HCT116 (cell line): ENCODE results near the gene WDR43. TPM values are rescaled to one million over a fixed set of nuclear protein-coding genes. Genes with fewer than 3 reads are reported as not detected.

Experiments
- ATAC-seq: fragments of 200-7000 bp; cut with Tn5 transposase; 2 replicates; pipeline ENCODE4 v1.9.1; 2020; ENCODE audit warnings: mild to moderate bottlenecking, moderate library complexity
- BruUV-seq: library from RNA; stranded (reverse); fragments of 400-500 nt; replicated peaks from 2 replicates; lab custom pipeline; 2021; lab: Mats Ljungman, UMichigan
- CTCF ChIA-PET: fragments of 300-600 bp; sonication (Branson Sonifier 250); formaldehyde crosslinking; loops from one replicate; lab custom pipeline; 2021; ENCODE audit warnings: antibody characterized with exemption; lab: Charles Lee
- POLR2A ChIA-PET: fragments of 300-600, 350-600 bp; sonication (Branson Sonifier 250); formaldehyde crosslinking; loops from one replicate; lab custom pipeline; 2021; ENCODE audit warnings: antibody characterized with exemption; lab: Charles Lee
- RAD21 ChIA-PET, 2 experiments: fragments of 300-600 bp; sonication (Branson Sonifier 250); formaldehyde crosslinking; loops; one replicate each; lab custom pipeline; 2023; ENCODE audit warnings: low total read pairs in 2 of 2; ENCODE audit not compliant: uncharacterized antibody in 2 of 2, unreplicated experiment in 2 of 2, low non-redundant PET in 1 of 2; lab: Charles Lee
- DNase-seq: peaks from one replicate; pipeline ENCODE4 v3.0.0-alpha.2; 2010; ENCODE audit warnings: low read depth, low spot score
- H2AFZ ChIP-seq: fragments of 200-600 bp; shearing (Covaris generic), sonication (generic); 2 replicates; pipeline ENCODE4 v1.6.1; 2017; ENCODE audit warnings: low read depth, mixed run types, mixed read lengths, antibody characterized with exemption, low read length; ENCODE audit not compliant: poor library complexity, severe bottlenecking
- H3K27ac ChIP-seq: 2 replicates; pipeline ENCODE4 v1.5.1; 2012; ENCODE audit warnings: low read depth, low read length
- H3K27me3 ChIP-seq: fragments of 200-600 bp; sonication (generic); 2 replicates; pipeline ENCODE4 v1.6.1; 2016; ENCODE audit warnings: mixed run types, low read length, mixed read lengths; ENCODE audit not compliant: insufficient read depth
- H3K36me3 ChIP-seq, 2 experiments: fragments of 200-500 bp in 1 of 2; fragments of 200-600 bp in 1 of 2; sonication (Bioruptor generic) in 1 of 2; sonication (generic) in 1 of 2; 2 replicates each; pipeline versions ENCODE4 v1.5.1 to v1.6.1; 2014 to 2016; ENCODE audit warnings: low read length in 2 of 2, inconsistent platforms in 1 of 2, mixed read lengths in 1 of 2, mixed run types in 1 of 2; ENCODE audit not compliant: insufficient read depth in 2 of 2, control insufficient read depth in 1 of 2
- H3K4me1 ChIP-seq, 2 experiments: fragments of 200-600 bp in 1 of 2; sonication (generic) in 1 of 2; 2 replicates each; pipeline versions ENCODE4 v1.5.1 to v1.6.1; 2012 to 2017; ENCODE audit warnings: low read length in 2 of 2, inconsistent platforms in 1 of 2, mild to moderate bottlenecking in 1 of 2, mixed read lengths in 1 of 2, mixed run types in 1 of 2, moderate library complexity in 1 of 2; ENCODE audit not compliant: insufficient read depth in 2 of 2, control insufficient read depth in 1 of 2
- H3K4me2 ChIP-seq: fragments of 200-600 bp; sonication (generic); 2 replicates; pipeline ENCODE4 v1.6.1; 2017; ENCODE audit warnings: mixed run types, low read length, mixed read lengths
- H3K4me3 ChIP-seq, 2 experiments: fragments of 200-600 bp in 1 of 2; sonication (generic) in 1 of 2; replicated peaks in 1 of 2; 2 replicates each; pipeline ENCODE4 v1.5.1; 2011 to 2016; ENCODE audit warnings: low read length in 2 of 2, control low read depth in 1 of 2, low read depth in 1 of 2, mild to moderate bottlenecking in 1 of 2, mixed read lengths in 1 of 2, mixed run types in 1 of 2
- H3K79me2 ChIP-seq: fragments of 200-600 bp; sonication (generic); 2 replicates; pipeline ENCODE4 v1.6.1; 2017; ENCODE audit warnings: mild to moderate bottlenecking, mixed run types, low read length, moderate library complexity, mixed read lengths; ENCODE audit not compliant: insufficient read depth
- H3K9ac ChIP-seq: fragments of 200-600 bp; sonication (generic); 2 replicates; pipeline ENCODE4 v1.6.1; 2016; ENCODE audit warnings: low read length, mixed read lengths
- H3K9me2 ChIP-seq: fragments of 200-600 bp; sonication (generic), shearing (Covaris generic); 2 replicates; pipeline ENCODE4 v1.6.1; 2017; ENCODE audit warnings: mixed run types, mild to moderate bottlenecking, moderate library complexity; ENCODE audit not compliant: insufficient read depth
- H3K9me3 ChIP-seq, 2 experiments: fragments of 200-500 bp in 1 of 2; fragments of 200-600 bp in 1 of 2; sonication (Bioruptor generic) in 1 of 2; sonication (generic) in 1 of 2; 2 replicates each; pipeline ENCODE4 v1.6.1; 2014 to 2017; ENCODE audit warnings: low read length in 2 of 2, mixed read lengths in 2 of 2, inconsistent platforms in 1 of 2, low read depth in 1 of 2, mild to moderate bottlenecking in 1 of 2, mixed run types in 1 of 2, moderate library complexity in 1 of 2; ENCODE audit not compliant: control insufficient read depth in 1 of 2, insufficient read depth in 1 of 2
- H4K20me1 ChIP-seq: fragments of 200-600 bp; sonication (generic), shearing (Covaris generic); 2 replicates; pipeline ENCODE4 v1.6.1; 2017; ENCODE audit warnings: mixed run types, mild to moderate bottlenecking, moderate library complexity; ENCODE audit not compliant: insufficient read depth
- CBX3 ChIP-seq: IDR thresholded peaks from 2 replicates; pipeline ENCODE4 v1.6.1; 2012; ENCODE audit warnings: low read depth
- CEBPB ChIP-seq: IDR thresholded peaks from 2 replicates; pipeline ENCODE4 v1.6.1; 2012; ENCODE audit warnings: low read depth
- EGR1 ChIP-seq: IDR thresholded peaks from 2 replicates; pipeline ENCODE4 v1.6.1; 2012; ENCODE audit warnings: low read depth
- ELF1 ChIP-seq: IDR thresholded peaks from 2 replicates; pipeline ENCODE4 v1.6.1; 2012; ENCODE audit warnings: low read depth, borderline replicate concordance
- EZH2 ChIP-seq: fragments of 200-600 bp; sonication (generic); IDR thresholded peaks from 2 replicates; pipeline ENCODE4 v1.6.1; 2017; ENCODE audit warnings: antibody characterized with exemption, mixed run types
- EZH2phosphoT487 ChIP-seq: fragments of 200-600 bp; IDR thresholded peaks from 2 replicates; pipeline ENCODE4 v1.6.1; 2018; ENCODE audit warnings: antibody characterized with exemption, borderline replicate concordance
- FOSL1 ChIP-seq: IDR thresholded peaks from 2 replicates; pipeline ENCODE4 v1.6.1; 2012; ENCODE audit warnings: low read depth
- JUND ChIP-seq: IDR thresholded peaks from 2 replicates; pipeline ENCODE4 v1.6.1; 2012
- POLR2A ChIP-seq: IDR thresholded peaks from 2 replicates; pipeline ENCODE4 v1.7.0; 2011; ENCODE audit warnings: borderline replicate concordance; ENCODE audit not compliant: insufficient read depth, insufficient read length; ENCODE audit errors: extremely low read depth
- POLR2AphosphoS5 ChIP-seq: IDR thresholded peaks from 2 replicates; pipeline ENCODE4 v1.6.1; 2011; ENCODE audit warnings: mild to moderate bottlenecking, low read depth, low read length, moderate library complexity
- RAD21 ChIP-seq: IDR thresholded peaks from 2 replicates; pipeline ENCODE4 v1.6.1; 2012; ENCODE audit warnings: low read depth, mild to moderate bottlenecking
- SIN3A ChIP-seq: IDR thresholded peaks from 2 replicates; pipeline ENCODE4 v1.6.1; 2012; ENCODE audit warnings: low read depth
- SP1 ChIP-seq: IDR thresholded peaks from 2 replicates; pipeline ENCODE4 v1.6.1; 2012; ENCODE audit warnings: low read depth
- SRF ChIP-seq: IDR thresholded peaks from 2 replicates; pipeline ENCODE4 v1.6.1; 2012; ENCODE audit warnings: low read depth
- TCF7L2 ChIP-seq: IDR thresholded peaks from 2 replicates; pipeline ENCODE4 v1.7.0; 2011; ENCODE audit warnings: borderline replicate concordance, inconsistent platforms; ENCODE audit not compliant: insufficient read depth, insufficient read length; ENCODE audit errors: extremely low read depth
- ZBTB33 ChIP-seq: IDR thresholded peaks from 2 replicates; pipeline ENCODE4 v1.6.1; 2011; ENCODE audit warnings: mild to moderate bottlenecking, low read length, moderate library complexity; ENCODE audit not compliant: insufficient replicate concordance; ENCODE audit errors: extremely low read depth
- ZNF274 ChIP-seq: fragments of 200-500 bp; sonication (Bioruptor generic); IDR thresholded peaks from 2 replicates; pipeline ENCODE4 v1.6.1; 2014; ENCODE audit warnings: mild to moderate bottlenecking, low read depth, low read length, inconsistent platforms
- intact Hi-C: fragments of 100-400 bp; cut with micrococcal nuclease; formaldehyde crosslinking; loops from 2 replicates; pipeline ENCODE4 v1.10.0; 2022
- total RNA-seq: library from RNA; stranded (reverse); gene quantifications from one replicate; pipeline ENCODE4 v1.2.1, GENCODE V29; 2021; ENCODE audit not compliant: unreplicated experiment
- TF ChIP-seq, protein P1 (sequence below), 3 experiments: fragments of 200-600 bp in 1 of 3; sonication (generic) in 1 of 3; IDR thresholded peaks in 2 of 3; conservative IDR thresholded peaks in 1 of 3; 2 replicates each; pipeline ENCODE4 v1.5.1; 2012 to 2017; ENCODE audit warnings: low read depth in 2 of 3, low read length in 2 of 3, antibody characterized with exemption in 1 of 3, borderline replicate concordance in 1 of 3, control low read depth in 1 of 3, mild to moderate bottlenecking in 1 of 3, mixed read lengths in 1 of 3, mixed run types in 1 of 3, moderate library complexity in 1 of 3; ENCODE audit not compliant: insufficient read depth in 1 of 3
- TF ChIP-seq, protein P2 (sequence below): IDR thresholded peaks from 2 replicates; pipeline ENCODE4 v1.6.1; 2012

The WDR43 gene
- total RNA-seq, 1 experiment from 2014 or later: 119 TPM

DNA sequence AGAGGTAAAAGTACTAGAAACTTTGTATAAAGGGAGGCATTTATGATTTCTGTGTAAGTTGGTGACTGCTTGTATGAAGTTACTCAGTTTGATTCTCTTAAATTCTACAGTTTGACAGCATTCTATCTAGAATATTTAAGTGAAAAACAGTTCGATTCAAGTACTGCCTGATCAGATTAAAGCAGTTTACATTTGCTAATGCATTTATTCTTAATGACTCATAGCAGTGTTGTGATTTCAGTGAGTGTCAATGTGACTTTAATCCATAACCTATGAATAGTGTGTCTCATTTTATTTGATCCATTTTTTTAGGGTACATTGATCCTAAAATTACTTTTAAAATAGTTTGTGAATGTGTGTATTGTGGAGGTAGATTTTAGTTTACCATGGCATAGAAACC is 35.7 kb downstream of the WDR43 start:
- no peak overlapping the region for H3K27ac ChIP-seq
- intact Hi-C loops: no loop called here
- no peak for TF ChIP-seq CEBPB
- no peak for TF ChIP-seq CBX3
- TF ChIP-seq EZH2phosphoT487: no peak
- no peak for TF ChIP-seq EGR1
- no peak for TF ChIP-seq RAD21
- TF ChIP-seq SRF: no peak
- no peak for TF ChIP-seq EZH2
- no peak for TF ChIP-seq ELF1
- TF ChIP-seq POLR2A: no peak
- TF ChIP-seq, protein P1, sequence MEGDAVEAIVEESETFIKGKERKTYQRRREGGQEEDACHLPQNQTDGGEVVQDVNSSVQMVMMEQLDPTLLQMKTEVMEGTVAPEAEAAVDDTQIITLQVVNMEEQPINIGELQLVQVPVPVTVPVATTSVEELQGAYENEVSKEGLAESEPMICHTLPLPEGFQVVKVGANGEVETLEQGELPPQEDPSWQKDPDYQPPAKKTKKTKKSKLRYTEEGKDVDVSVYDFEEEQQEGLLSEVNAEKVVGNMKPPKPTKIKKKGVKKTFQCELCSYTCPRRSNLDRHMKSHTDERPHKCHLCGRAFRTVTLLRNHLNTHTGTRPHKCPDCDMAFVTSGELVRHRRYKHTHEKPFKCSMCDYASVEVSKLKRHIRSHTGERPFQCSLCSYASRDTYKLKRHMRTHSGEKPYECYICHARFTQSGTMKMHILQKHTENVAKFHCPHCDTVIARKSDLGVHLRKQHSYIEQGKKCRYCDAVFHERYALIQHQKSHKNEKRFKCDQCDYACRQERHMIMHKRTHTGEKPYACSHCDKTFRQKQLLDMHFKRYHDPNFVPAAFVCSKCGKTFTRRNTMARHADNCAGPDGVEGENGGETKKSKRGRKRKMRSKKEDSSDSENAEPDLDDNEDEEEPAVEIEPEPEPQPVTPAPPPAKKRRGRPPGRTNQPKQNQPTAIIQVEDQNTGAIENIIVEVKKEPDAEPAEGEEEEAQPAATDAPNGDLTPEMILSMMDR (IDR thresholded peaks at IDR 0.05 in 2 of 3, conservative IDR thresholded peaks at IDR 0.05 in 1 of 3; ENCODE audit: borderline replicate concordance in 1 of 3, insufficient read depth in 1 of 3, low read depth in 2 of 3, low read length in 2 of 3): no peak
- TF ChIP-seq POLR2AphosphoS5: no peak
- no peak for TF ChIP-seq ZBTB33
- no peak for TF ChIP-seq TCF7L2
- TF ChIP-seq SP1: no peak
- no peak for TF ChIP-seq ZNF274
- no peak for TF ChIP-seq JUND
- no peak for TF ChIP-seq FOSL1
- TF ChIP-seq SIN3A: no peak
- TF ChIP-seq, protein P2, sequence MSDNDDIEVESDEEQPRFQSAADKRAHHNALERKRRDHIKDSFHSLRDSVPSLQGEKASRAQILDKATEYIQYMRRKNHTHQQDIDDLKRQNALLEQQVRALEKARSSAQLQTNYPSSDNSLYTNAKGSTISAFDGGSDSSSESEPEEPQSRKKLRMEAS: no peak
- H3K9me2 ChIP-seq: no peaks in the 10 kb centered on the region
- H3K36me3 ChIP-seq: peaks cover 77 to 81% of the 10 kb centered on the region in 2 experiments
- POLR2A ChIA-PET: no interaction called here
- H3K4me3 ChIP-seq: no peak overlapping the region
- DNase-seq (no peak), ATAC-seq (no peak)
- H2AFZ ChIP-seq: no peak overlapping the region
- no TSS peak for BruUV-seq
- RAD21 ChIA-PET: no interaction called here
- no peaks in the 10 kb centered on the region for H3K27me3 ChIP-seq
- H3K4me2 ChIP-seq: no peak overlapping the region
- peaks cover 23% of the 10 kb centered on the region; the same call in 1 of the 2 replicates for H4K20me1 ChIP-seq
- peaks cover 100% of the 10 kb centered on the region for H3K79me2 ChIP-seq
- H3K4me1 ChIP-seq: no peaks in the 10 kb centered on the region
- no peak overlapping the region for H3K9ac ChIP-seq
- H3K9me3 ChIP-seq: no peaks in the 10 kb centered on the region
- CTCF ChIA-PET: no interaction called here
